ENCODE results near the gene MAGEB17.

DNA sequence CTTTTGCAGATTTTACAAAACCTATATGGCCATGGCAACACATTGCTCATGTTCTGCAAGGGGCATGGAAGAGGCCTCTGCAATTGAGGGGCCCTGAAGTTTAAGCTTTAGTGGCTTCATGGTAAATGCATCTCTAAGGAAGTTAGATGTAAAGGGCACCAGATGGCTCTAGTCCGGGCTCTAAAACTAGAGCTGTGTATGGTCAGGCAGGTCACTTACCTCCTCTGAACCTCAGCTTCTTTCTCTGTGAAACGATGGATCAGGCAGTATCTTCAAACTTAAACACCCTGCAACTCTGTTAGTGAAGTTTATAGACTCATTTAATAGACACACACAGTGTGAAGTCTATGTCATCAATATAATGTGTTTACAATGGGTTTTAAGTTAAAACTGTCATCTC lies 10.0 kb downstream of the MAGEB17 start:
- TF ChIP-seq, protein P1, sequence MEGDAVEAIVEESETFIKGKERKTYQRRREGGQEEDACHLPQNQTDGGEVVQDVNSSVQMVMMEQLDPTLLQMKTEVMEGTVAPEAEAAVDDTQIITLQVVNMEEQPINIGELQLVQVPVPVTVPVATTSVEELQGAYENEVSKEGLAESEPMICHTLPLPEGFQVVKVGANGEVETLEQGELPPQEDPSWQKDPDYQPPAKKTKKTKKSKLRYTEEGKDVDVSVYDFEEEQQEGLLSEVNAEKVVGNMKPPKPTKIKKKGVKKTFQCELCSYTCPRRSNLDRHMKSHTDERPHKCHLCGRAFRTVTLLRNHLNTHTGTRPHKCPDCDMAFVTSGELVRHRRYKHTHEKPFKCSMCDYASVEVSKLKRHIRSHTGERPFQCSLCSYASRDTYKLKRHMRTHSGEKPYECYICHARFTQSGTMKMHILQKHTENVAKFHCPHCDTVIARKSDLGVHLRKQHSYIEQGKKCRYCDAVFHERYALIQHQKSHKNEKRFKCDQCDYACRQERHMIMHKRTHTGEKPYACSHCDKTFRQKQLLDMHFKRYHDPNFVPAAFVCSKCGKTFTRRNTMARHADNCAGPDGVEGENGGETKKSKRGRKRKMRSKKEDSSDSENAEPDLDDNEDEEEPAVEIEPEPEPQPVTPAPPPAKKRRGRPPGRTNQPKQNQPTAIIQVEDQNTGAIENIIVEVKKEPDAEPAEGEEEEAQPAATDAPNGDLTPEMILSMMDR (IDR thresholded peaks at IDR 0.05) = no peak
- no peak for TF ChIP-seq POLR2A (IDR thresholded peaks at IDR 0.05)

All from breast epithelium (tissue), 3 donors.